Suppressor macrophage (primary cell): Measurements from ENCODE around the gene PKD2L1.
"Not testable (repeated sequence)": the region's sequence is repeated elsewhere in the genome, so short reads cannot be mapped to it uniquely, and the experiment has no call there.

ENCODE experiments used
- DNase-seq, 4 experiments: peaks; one replicate each; pipeline ENCODE4 v3.0.0-alpha.2; 2020 to 2022

The PKD2L1 gene

DNA sequence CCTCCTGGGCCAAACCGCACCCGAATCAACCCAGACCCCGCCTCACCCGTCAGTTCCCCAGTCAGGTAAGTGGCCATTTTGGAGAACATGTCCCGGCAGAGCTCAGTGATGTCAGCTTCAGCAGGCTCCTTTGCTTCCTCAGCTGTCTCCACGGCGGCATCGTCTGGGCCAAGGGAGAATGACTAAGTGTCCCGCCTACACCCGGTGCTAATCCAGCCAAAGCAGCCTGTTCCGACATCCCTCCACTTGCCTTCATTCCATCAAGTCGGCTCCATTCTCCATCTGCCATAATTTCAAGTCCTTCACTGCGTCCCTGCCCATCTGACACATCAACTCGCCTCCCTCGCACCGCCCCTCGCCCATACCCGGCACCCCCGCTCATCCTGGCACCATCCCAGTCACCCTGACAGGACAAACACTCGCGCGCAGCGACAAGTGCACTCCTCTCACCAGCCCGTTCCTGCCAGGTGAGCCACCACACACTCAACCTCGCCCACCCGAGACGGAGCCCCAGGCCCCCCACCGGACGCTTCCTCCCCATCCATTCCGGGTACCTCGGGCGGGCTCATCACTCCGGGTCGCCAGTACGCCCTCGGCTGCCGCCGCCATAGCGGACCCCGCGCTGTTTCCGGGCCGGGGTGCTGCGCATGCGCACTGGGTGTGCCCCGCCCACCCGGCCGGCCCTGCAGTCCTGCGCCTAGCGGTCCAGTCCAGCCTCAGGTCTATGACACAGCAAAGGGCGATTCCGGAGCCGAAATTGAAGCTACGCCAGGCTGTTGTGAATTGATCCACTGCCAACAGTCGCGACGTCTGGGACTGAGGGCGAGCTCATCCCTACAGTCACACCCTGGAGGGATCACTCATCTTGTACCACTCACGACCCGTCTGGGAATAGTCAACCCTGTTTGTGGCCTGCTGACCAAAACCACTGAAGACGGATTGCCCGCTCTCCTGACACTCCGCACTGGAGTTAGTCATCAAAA lies 43.7 kb downstream of the PKD2L1 start, which contains the start of gene BLOC1S2:
Gene BLOC1S2 (minus strand): TSS at position 630 of the 983 bp plus-strand sequence. CDS start 21 bp downstream, at position 609.
- peak; percentile 94 to 96 (median 96) for DNase-seq

DNA sequence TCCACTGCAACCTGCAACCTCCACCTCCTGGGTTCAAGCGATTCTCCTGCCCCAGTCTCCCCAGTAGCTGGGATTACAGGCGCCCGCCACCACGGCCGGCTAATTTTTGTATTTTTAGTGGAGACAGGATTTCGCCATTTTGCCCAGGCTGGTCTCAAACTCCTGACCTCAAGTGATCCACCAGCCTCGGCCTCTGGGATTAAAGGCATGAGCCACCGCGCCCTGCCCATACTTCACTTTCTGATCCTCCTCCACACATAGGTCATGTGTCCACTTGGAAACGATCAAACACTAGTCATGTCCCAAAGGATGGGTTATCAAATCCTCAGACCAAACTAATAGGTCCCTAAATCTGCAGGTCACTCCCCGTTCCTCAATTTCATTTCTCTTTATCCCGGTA lies 44.7 kb downstream of the PKD2L1 start:
- DNase-seq: peak in 3 of 4 experiments; percentile 22 to 39 (median 31)

DNA sequence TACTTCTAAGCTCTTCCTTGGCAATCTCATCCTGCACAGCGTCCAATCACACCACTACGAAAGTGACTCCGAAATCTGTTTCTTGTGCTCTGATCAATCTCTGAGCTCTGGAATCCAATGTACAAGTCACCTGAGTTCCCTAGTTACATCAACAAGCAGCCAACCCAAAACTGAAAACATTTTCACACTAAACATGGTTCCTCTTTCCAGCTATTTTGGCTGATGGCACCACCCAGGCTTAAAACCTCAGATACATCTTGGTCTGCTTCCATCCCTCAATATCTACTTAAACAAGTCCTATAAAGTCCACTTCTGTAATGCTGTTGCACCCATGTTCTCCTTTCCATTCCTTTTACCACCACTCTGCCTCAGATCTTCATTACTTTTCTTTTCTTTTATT lies 47.1 kb downstream of the PKD2L1 start:
- DNase-seq: peak in 2 of 4 experiments; percentile 21 to 37

DNA sequence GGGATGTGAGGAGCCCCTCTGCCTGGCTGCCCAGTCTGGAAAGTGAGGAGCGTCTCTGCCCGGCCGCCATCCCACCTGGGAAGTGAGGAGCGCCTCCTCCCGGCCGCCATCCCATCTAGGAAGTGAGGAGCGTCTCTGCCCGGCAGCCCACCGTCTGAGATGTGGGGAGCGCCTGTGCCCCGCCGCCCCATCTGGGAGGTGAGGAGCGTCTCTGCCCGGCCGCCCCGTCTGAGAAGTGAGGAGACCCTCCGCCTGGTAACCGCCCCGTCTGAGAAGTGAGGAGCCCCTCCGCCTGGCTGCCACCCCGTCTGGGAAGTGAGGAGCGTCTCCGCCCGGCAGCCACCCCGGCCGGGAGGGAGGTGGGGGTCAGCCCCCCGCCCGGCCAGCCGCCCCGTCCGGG lies 53.1 kb downstream of the PKD2L1 start:
- not testable (repeated sequence) for DNase-seq

DNA sequence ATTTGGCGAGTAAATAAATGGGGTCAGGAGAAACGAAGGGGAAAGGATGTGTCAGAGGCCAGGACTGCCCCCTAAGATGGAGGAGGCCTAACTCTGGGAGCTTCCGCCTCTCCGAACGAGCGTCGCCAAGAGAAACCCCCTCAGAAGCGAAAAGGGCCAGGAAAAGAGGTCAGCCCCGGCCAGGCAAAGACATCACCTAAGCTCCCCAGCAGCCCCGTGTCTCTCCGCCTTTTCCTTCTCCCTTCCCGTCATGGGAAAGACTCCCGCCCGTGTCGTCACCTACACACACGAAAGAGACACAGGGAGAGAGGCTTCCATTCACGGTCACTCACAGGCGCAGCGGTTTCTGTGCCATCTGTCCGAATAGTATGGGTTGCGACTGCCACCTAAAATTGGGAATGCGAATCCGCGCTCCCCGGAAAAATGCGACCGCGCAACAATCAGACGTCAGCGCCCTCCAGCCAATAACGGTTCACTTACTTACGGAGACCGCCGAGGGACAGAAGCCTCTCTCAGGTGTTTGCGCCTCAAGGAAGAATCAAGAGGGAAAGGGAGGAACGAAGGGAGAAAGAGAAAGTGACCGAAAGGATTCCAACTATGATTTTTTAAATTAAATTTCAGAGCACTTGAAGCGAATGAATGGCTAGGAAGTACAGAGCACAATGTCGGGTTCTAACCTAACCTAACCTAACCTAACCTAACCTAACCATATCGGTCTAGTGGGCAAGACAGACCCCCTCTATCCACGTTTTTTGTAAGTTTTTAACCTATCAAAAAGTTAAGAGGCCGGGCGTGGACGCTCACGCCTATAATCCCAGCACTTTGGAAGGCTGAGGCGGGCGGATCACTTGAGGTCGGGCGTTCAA lies 62.6 kb downstream of the PKD2L1 start, which contains the start of gene CWF19L1:
Gene CWF19L1 (minus strand): TSS at position 400 of the 866 bp plus-strand sequence. CDS start 45 bp downstream, at position 355.
- DNase-seq: peak; percentile 85 to 90 (median 87)

DNA sequence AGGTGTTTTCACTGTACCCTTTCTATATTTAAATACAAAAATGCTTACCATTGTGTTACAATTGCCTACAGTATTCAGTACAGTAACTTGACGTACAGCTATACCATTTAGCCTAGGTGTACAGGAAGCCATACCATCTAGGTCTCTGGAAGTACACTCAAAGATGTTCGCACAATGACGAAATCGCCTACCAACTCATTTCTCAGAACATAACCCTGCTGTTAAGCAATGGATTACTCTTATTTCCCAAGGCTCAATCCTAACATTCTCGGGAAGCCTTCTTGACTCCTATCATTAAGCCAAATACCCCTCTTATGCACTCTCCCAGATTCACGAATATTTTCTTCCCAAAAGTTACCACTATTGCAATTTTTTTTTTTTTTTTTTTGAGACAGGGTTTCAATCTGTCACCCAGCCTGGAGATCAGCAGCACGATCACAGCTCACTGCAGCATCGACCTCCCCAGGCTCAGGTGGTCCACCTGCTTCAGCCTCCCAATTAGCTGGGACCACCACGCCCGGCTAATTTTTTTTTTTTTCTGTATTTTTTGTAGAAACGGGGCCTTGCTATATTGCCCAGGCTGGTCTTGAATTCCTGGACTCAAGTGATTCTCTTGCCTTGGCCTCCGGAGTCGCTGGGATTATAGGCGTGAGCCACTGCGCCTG lies 64.1 kb downstream of the PKD2L1 start:
- DNase-seq: no peak

DNA sequence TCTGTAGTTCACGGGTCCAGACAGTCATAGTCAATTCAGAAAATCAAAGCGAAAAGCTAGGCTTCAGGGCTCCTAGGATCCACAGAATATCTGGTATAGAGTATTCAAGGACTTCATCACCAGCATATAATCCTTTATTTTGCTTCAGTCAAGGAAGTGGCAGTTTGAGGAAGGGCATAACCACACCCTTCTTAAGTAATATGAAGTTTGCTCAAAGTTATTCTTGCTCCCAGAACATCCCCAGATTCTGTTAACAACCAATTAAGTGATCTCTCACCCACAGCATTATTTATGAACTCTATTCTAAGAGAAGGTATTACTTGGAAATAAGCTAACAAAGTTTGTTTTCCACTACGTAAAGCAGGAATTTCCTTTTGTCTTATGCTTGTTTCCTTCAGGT lies 75.8 kb downstream of the PKD2L1 start:
- peak in 3 of 4 experiments; percentile 17 to 56 (median 30) for DNase-seq

DNA sequence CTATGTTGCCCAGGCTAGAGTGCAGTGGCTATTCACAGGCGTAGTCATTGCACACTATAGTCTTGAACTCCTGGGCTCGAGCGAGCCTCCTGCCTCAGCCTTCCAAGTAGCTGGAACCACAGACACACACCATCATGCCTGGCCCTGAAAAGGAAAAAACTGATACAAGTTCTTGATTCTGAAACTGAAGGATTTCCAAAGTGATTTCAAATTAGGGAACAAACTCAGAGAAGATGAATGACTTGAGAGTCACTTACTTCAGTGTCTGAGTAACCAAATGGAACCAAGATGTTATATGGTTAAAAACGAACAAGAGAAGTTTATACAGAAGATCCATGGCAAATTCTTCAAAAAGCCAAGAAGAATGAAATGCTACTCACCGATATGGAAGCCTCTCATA lies 77.0 kb downstream of the PKD2L1 start:
- peak in 2 of 4 experiments; percentile 10 to 34 for DNase-seq

DNA sequence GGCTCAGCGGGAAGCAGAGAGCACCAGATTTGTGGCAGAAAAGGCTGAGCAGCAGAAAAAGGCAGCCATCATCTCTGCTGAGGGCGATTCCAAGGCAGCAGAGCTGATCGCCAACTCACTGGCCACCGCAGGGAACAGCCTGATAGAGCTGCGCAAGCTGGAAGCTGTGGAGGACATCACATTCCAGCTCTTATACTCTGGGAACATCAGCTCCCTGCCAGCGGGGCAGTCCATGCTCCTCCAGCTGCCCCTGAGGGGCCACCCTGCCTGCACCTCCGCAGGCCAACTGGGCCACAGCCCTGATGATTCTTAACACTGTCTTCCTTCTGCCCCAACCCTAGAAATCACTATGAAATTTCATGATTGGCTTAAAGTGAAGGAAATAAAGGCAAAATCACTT lies 81.2 kb downstream of the PKD2L1 start:
- no peak for DNase-seq

DNA sequence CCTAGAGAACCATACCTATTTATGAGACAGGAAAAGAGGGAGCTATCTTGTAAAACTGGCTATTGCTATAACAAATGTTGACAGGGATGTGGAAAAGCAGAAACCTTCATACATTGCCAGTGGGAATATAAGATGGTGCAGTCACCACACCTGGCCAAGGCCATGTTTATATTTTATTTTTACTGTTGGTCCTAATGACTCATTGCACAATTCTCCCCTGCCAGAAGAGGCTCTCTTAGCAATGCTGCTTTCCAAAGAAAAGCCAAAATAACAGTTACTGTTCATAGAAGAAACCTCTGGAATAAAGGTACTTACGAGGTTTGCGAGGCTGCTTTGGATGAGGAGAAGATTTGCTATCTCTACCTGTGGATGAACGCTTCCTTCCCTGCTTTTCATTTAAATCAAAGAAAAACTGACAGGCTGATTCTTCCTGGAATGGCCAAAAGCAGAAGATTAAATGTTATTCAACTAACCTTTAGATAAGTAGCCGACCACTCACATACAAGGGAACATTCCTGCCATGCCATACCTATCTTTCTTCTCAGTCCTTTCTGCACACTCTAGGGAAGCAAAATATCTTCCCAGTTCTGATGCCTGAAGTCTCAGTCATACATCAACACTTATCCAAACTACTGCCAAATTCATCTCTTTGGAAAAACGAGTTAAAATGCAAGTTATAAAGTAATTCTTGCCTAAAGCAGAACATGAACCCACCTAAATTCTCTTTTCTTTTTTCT lies 84.4 kb downstream of the PKD2L1 start:
- DNase-seq: no peak

DNA sequence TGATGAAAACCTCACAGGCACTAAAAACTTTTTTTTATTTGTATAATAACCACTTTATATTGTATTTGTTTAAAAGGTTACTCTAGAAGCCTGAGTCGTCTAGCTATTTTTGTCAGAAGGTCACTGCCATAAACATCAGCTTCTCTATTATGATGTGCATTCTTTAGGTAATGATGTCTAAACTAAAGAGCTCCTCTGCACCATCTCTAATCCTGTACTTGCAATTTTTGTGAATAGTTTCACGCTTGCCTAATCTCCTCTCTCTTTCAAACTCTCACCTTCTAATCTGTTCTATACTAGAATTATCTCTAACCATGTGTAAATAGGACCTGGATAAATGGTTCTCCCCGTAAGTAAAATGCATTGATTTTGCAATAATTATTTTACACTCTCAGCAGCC lies 90.2 kb downstream of the PKD2L1 start:
- DNase-seq: no peak

DNA sequence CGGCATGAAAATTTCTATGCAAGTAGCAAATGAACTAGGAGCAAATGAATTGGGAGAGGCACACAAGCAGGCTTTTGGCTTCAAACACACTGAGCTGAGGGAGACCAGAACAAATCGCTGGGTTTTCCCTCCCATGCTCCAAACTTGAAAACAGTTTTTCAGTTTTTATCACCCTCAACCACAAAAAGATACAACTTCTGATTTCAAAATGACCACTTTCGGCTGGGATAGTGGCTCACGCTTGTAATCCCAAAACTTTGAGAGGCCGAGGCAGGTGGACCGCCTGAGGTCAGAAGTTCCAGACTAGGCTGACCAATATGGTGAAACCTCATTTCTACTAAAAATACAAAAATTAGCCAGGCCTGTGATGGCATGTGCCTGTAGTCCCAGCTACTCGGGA lies 91.6 kb downstream of the PKD2L1 start:
- DNase-seq: no peak
